SK-N-SH (cell line): ENCODE measurements around the gene CPED1.

ENCODE experiments used
- GABPA ChIP-seq: IDR thresholded peaks from 2 replicates; pipeline ENCODE4 v1.4.0; 2012; ENCODE audit warnings: low read depth, mild to moderate bottlenecking
- SIN3A ChIP-seq: IDR thresholded peaks from 2 replicates; pipeline ENCODE4 v1.6.1; 2012; ENCODE audit warnings: low read depth, mild to moderate bottlenecking, low read length, moderate library complexity, borderline replicate concordance
- TF ChIP-seq, protein P1 (sequence below): IDR thresholded peaks from 2 replicates; pipeline ENCODE4 v1.6.1; 2012; ENCODE audit warnings: mild to moderate bottlenecking, low read depth, low read length, moderate library complexity
- TF ChIP-seq, protein P2 (sequence below): fragments of 200-600 bp; sonication (generic); IDR thresholded peaks from 2 replicates; pipeline ENCODE4 v1.6.1; 2017; ENCODE audit warnings: antibody characterized with exemption, mild to moderate bottlenecking, moderate library complexity

DNA sequence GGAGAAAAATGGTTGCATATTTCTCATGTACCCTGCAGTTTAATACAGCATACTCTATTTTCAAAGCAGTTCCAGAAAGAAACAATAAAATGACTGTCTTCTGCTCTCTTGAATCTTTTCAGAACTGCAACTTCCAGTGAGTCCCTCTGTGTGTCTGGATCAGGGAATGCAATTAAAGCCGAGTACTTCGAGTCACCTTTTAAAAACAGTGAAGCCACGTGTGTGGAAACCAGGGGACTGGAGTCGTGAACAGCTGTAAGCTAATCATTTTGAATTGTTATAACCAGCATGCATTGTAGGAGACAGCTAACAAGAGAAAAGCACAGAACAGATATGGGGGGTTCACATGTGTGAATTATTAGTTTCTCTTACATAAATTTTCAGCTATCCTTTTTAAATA, 109.1 kb downstream of the CPED1 start:
- TF ChIP-seq, protein P1, sequence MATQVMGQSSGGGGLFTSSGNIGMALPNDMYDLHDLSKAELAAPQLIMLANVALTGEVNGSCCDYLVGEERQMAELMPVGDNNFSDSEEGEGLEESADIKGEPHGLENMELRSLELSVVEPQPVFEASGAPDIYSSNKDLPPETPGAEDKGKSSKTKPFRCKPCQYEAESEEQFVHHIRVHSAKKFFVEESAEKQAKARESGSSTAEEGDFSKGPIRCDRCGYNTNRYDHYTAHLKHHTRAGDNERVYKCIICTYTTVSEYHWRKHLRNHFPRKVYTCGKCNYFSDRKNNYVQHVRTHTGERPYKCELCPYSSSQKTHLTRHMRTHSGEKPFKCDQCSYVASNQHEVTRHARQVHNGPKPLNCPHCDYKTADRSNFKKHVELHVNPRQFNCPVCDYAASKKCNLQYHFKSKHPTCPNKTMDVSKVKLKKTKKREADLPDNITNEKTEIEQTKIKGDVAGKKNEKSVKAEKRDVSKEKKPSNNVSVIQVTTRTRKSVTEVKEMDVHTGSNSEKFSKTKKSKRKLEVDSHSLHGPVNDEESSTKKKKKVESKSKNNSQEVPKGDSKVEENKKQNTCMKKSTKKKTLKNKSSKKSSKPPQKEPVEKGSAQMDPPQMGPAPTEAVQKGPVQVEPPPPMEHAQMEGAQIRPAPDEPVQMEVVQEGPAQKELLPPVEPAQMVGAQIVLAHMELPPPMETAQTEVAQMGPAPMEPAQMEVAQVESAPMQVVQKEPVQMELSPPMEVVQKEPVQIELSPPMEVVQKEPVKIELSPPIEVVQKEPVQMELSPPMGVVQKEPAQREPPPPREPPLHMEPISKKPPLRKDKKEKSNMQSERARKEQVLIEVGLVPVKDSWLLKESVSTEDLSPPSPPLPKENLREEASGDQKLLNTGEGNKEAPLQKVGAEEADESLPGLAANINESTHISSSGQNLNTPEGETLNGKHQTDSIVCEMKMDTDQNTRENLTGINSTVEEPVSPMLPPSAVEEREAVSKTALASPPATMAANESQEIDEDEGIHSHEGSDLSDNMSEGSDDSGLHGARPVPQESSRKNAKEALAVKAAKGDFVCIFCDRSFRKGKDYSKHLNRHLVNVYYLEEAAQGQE, result no peak
- TF ChIP-seq, protein P2, sequence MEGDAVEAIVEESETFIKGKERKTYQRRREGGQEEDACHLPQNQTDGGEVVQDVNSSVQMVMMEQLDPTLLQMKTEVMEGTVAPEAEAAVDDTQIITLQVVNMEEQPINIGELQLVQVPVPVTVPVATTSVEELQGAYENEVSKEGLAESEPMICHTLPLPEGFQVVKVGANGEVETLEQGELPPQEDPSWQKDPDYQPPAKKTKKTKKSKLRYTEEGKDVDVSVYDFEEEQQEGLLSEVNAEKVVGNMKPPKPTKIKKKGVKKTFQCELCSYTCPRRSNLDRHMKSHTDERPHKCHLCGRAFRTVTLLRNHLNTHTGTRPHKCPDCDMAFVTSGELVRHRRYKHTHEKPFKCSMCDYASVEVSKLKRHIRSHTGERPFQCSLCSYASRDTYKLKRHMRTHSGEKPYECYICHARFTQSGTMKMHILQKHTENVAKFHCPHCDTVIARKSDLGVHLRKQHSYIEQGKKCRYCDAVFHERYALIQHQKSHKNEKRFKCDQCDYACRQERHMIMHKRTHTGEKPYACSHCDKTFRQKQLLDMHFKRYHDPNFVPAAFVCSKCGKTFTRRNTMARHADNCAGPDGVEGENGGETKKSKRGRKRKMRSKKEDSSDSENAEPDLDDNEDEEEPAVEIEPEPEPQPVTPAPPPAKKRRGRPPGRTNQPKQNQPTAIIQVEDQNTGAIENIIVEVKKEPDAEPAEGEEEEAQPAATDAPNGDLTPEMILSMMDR, result no peak
- no peak for TF ChIP-seq GABPA
- TF ChIP-seq SIN3A, result no peak
